ACHN (cell line): ENCODE results near the gene NCOA7.
A peak's percentile ranks its signal among the peaks of the same experiment; 100 is the strongest.
"Not testable (repeated sequence)": the region's sequence is repeated elsewhere in the genome, so short reads cannot be mapped to it uniquely, and the experiment has no call there.

Experiments used
- DNase-seq: peaks from one replicate; pipeline ENCODE4 v3.0.0-alpha.2; 2015
- in situ Hi-C: cut with HindIII; loops from 2 replicates; pipeline ENCODE4 v1.10.0; 2017; ENCODE audit warnings: low sequenced_read_pairs, low pct_ligation_motif_present, low pct_unique_long_range_greater_than_20kb

The NCOA7 gene

DNA sequence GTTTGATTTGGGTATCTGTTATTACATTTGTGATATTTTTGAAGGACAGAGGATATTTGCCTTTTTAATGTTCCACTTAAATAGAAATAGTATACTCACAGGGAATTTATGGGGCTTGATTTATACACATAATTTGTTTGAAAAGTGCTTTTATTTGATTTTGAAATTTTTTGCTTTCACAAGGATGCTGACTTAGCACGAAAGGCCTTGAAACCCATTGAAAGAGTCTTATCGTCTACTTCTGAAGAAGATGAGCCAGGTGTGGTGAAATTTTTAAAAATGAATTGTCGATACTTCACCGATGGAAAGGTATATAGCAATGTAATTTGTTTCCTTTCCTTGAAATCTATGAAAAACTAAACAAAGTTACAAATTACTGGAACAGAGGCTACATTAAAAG lies 91.5 kb downstream of the NCOA7 start:
- no peak for DNase-seq
- in situ Hi-C loops, result no loop called here

DNA sequence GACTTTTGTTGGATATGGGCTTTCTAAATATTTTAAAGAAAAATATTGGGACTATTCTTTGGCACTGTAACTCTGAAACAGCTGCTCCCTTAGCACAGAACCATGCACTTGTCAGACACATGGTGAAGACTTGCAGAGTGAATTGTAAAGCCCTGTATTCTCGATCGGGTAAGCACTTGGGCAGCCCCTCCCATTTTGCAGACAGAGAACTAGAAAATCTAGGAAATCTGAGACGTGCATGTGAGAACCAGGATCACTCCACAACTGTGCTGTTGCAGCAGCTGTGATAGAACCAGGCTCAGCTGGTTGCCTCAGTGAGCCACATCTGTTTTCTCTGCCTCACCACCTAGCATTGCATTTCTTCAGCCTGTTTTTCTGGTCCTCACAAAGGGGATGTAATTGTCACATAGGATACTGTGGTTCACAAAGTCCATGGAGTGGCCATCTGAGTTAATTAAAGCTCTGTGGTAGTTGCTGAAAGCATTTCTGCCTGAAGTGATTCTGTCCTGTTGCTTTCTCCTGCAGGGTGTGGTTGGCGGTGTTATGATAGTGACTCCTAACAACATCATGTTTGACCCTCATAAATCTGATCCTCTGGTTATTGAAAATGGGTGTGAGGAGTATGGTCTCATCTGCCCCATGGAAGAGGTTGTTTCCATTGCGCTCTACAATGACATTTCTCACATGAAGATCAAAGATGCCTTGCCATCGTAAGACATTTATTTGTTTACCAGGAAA lies 94.0 kb downstream of the NCOA7 start:
- in situ Hi-C loops, result no loop called here
- DNase-seq, result no peak

DNA sequence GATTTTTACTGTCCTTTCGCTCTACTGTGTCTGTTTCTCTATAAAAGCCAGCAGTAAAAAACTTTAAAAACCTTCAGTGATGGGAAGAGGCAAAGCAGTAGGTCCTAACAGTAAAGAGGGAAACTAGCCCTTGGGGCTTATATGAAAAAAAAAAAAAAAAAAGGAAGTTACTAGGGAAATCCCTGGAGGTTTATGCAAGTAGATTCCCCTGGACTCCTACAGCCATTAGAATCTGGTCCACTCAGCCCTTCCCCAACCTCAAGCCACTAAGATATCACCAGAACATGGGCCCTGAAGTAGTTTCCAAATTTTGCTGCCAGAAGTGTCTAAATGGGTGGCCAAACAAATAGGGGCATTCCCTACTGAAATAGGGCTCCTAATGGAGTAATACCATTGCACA lies 95.3 kb downstream of the NCOA7 start:
- in situ Hi-C loops, result no loop called here
- no peak for DNase-seq

GRCh38 chr6:125886914-125887313 lies 96.2 kb downstream of the NCOA7 start:
- in situ Hi-C loops, result no loop called here

GRCh38 chr6:125887372-125887771 lies 96.6 kb downstream of the NCOA7 start:
- no peak for DNase-seq
- in situ Hi-C loops, result no loop called here

More at GRCh38 chr6:125886914-125887313, 96.2 kb downstream of the NCOA7 start:
- DNase-seq, result no peak

GRCh38 chr6:125888989-125889656 lies 98.4 kb downstream of the NCOA7 start:
- in situ Hi-C loops, result no loop called here
- DNase-seq, result peak; percentile 54

GRCh38 chr6:125899726-125900182 lies 109.0 kb downstream of the NCOA7 start:
- DNase-seq, result peak; percentile 51
- in situ Hi-C loops, result no loop called here

- DNase-seq, result peak; percentile 81
- in situ Hi-C loops, result no loop called here
These were observed 114.1 kb downstream of the NCOA7 start for GRCh38 chr6:125904871-125905270.

GRCh38 chr6:125906158-125906998 lies 115.6 kb downstream of the NCOA7 start:
- DNase-seq, result peak; percentile 46
- in situ Hi-C loops, result no loop called here

DNA sequence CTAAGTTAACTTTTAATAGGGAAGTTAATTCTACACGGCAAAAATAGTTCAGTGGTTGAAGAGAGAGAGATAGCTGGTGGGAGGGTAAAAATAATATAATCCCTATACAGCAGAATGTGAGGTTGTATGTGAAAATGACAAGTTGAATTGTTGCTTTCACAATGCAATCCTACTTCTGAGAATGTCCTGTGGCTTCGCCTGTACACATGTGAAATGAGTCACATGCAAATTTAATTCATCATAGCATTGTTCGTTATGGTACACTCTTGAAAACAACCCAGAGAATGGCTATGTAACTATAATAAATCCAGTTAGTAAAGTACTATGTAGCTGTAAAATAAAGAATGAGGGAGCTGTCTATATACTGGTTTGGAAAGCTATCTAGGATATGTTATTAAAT lies 119.8 kb downstream of the NCOA7 start:
- DNase-seq, result no peak
- in situ Hi-C loops, result no loop called here

DNA sequence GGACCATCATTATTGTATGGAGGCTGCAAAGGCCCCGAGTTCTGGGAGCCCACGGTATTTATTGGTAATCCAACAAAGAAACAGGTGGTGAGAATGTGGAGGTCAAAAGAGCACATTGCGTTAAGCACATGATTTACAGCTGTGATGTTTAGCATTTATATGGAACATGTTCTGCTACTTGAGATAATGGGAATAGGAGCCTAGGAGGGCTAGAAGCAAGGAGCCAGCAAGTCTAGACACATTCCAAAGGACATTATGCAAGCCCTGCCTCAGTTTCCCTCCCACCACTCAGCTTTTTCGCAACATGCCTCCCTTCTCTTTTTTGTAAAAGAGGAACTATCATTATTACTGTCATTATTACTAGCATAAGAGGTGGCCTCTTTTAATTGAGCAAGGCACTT lies 120.3 kb downstream of the NCOA7 start:
- in situ Hi-C loops, DNase-seq: not testable (repeated sequence)

DNA sequence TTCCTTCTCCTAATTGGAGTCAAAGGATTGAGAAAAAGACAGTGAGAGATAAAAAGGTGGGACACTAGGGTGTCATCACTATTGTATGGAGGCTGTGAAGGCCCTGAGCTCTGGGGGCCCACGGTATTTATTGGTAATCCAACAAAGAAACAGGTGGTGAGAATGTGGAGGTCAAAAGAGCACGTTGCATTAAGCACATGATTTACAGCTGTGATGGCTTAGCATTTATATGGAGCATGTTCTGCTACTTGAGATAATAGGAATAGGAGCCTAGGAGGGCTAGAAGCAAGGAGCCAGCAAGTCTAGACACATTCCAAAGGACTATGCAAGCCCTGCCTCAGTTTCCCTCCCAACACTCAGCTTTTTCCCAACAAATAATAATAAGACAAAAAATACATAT lies 121.7 kb downstream of the NCOA7 start:
- DNase-seq, in situ Hi-C loops: not testable (repeated sequence)

- in situ Hi-C loops, result no loop called here
- DNase-seq, result no peak
These were observed 122.4 kb downstream of the NCOA7 start for GRCh38 chr6:125913145-125913544.

GRCh38 chr6:125913864-125914351 lies 123.1 kb downstream of the NCOA7 start:
- peak; percentile 87 for DNase-seq
- in situ Hi-C loops, result no loop called here

- DNase-seq, result no peak
- in situ Hi-C loops, result no loop called here
These were observed 127.5 kb downstream of the NCOA7 start for GRCh38 chr6:125918230-125918629.

DNA sequence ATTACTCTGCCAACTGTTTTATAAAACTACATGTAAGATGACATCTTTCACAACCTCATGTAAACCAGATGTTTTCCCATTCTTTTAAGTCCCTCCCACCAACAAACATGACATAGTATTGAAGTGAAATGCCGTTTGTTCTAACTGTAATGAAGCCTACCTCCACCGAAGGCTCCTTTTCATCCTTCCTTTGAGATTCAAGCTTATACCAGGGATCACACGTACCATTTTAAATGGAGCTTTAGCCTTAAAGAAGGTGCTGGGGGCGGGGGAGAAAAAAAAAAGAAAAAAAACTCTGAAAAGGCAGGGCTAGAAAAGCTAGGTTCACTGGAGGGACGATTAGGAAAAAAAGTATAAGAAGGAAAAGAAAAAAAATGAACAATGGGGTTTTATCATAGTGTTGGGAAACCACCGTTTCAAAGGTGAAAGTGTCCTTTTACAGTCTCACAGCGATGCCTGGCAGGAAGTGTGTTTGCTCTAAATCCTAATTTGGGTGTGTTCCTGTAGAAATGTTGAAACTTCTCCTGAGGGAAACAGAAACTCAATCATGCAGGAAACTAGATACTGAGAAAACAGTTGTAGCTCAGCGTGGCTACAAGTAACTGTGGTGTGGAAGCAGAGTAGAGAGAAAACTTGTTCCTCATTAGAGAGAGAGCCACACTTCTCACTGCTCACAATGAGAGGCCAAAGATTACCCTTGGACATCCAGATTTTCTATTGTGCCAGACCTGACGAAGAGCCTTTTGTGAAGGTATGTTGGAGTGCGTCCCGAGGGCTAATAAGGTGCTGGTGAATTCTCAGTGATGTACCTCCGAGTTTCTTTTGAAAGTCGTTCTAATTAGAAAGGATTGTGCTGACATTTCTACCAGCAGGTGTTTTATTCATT lies 128.2 kb downstream of the NCOA7 start:
- DNase-seq, result peak; percentile 35
- in situ Hi-C loops, result no loop called here

GRCh38 chr6:125919618-125920017 lies 128.9 kb downstream of the NCOA7 start:
- DNase-seq, result no peak
- in situ Hi-C loops, result no loop called here

- no peak for DNase-seq
- in situ Hi-C loops, result no loop called here
These were observed 131.6 kb downstream of the NCOA7 start for GRCh38 chr6:125922322-125922860.
